Right lobe of liver (tissue), 6 donors: ENCODE results near the gene ADA. TPM values are rescaled to one million over a fixed set of nuclear protein-coding genes. Genes with fewer than 3 reads are reported as not detected.

ENCODE experiments used
- ATAC-seq, 4 donors: fragments of 200-7000 bp; cut with Tn5 transposase; one replicate each; pipeline ENCODE4 v1.9.1; 2020; ENCODE audit warnings: mild to moderate bottlenecking in 4 of 4, moderate library complexity in 4 of 4
- DNase-seq, 3 donors: peaks; one replicate each; pipeline ENCODE4 v3.0.0-alpha.2; 2020
- H3K27ac ChIP-seq, 3 donors: fragments of 200-600 bp; one replicate each; pipeline ENCODE4 v1.8.0; 2022
- H3K27me3 ChIP-seq, 2 donors: fragments of 200-600 bp; one replicate each; pipeline ENCODE4 v1.8.0; 2022
- H3K36me3 ChIP-seq, 4 donors: fragments of 200-600 bp; sonication (generic) in 1 of 4; one replicate each; pipeline versions ENCODE4 v1.5.1 to v1.8.0; 2017 to 2022; ENCODE audit warnings: control low read depth in 1 of 4
- H3K4me1 ChIP-seq, 4 donors: fragments of 200-600 bp; sonication (generic) in 1 of 4; one replicate each; pipeline versions ENCODE4 v1.5.1 to v1.8.0; 2017 to 2022; ENCODE audit warnings: control low read depth in 1 of 4
- H3K4me3 ChIP-seq, 3 donors: fragments of 200-600 bp; one replicate each; pipeline ENCODE4 v1.8.0; 2022
- H3K9me3 ChIP-seq, 4 donors: fragments of 200-600 bp; sonication (generic) in 1 of 4; one replicate each; pipeline versions ENCODE4 v1.5.1 to v1.8.0; 2017 to 2022; ENCODE audit warnings: control low read depth in 1 of 4
- CTCF ChIP-seq, 4 donors: fragments of 200-600 bp in 3 of 4; fragments of 450-650 bp in 1 of 4; IDR thresholded peaks; one replicate each; pipeline versions ENCODE4 v1.5.1 to v1.8.0; 2016 to 2022; ENCODE audit warnings: antibody characterized with exemption in 4 of 4, mild to moderate bottlenecking in 2 of 4
- POLR2A ChIP-seq: fragments of 450-650 bp; IDR thresholded peaks from one replicate; pipeline ENCODE4 v1.6.1; 2017; ENCODE audit warnings: antibody characterized with exemption, mild to moderate bottlenecking
- WGBS: methylation state at CpG from one replicate; pipeline ENCODE4 v1.1.6; 2018; ENCODE audit warnings: low coverage, low lambda C conversion rate; ENCODE audit not compliant: insufficient coverage; ENCODE audit errors: missing lambda C conversion rate; 5-methylcytosine and 5-hydroxymethylcytosine counted together
- intact Hi-C, 2 donors: fragments of 100-400 bp; cut with DNase I; formaldehyde crosslinking; loops; one replicate each; pipeline versions ENCODE4 v1.11.2 to v1.14.1; 2022
- total RNA-seq, 6 experiments: library from RNA; depleted of rRNA in 2 of 6; stranded (reverse); fragments of >200 nt in 2 of 6; fragmentation: NEBNext Ultra II Directional in 3 of 6; extraction: Animal tissue kit (Norgen Biotek cat#: 25700) in 3 of 6; gene quantifications; one replicate each; pipeline versions ENCODE4 v1.1.0 to v1.2.4, GENCODE V29; 2016 to 2023
- donor health status: DM: no; HTN: yes; CAD: no.
- donor health status: DM: no; HTN: no; CAD: no.
- donor health status: DM: no; HTN: no; CAD: no.
- donor health status: DM: no; HTN: yes; CAD: no.
- donor health status: DM: no; HTN: yes; CAD: no.

Gene ADA
- total RNA-seq, 6 experiments from 2014 or later = 2.2 to 8.6 (median 3.7) TPM

GRCh38 chr20:44625361-44625760 lies 26.1 kb downstream of the ADA start:
- no peaks in the 10 kb centered on the region for H3K27me3 ChIP-seq
- DNase-seq (no peak), ATAC-seq (peak in 1 of 4 donors; percentile 7)
- no peaks in the 10 kb centered on the region for H3K9me3 ChIP-seq
- 100% methylated on average over 7 of the region's 8 CpGs for WGBS
- no peak overlapping the region for H3K27ac ChIP-seq
- intact Hi-C loops = no loop called here
- no peaks in the 10 kb centered on the region for H3K4me1 ChIP-seq
- TF ChIP-seq POLR2A (no peak), CTCF (IDR thresholded peaks at IDR 0.05) (no peak)
- no peak overlapping the region for H3K4me3 ChIP-seq
- H3K36me3 ChIP-seq = peaks cover 0 to 2% (median 0%) of the 10 kb centered on the region in 4 donors

DNA sequence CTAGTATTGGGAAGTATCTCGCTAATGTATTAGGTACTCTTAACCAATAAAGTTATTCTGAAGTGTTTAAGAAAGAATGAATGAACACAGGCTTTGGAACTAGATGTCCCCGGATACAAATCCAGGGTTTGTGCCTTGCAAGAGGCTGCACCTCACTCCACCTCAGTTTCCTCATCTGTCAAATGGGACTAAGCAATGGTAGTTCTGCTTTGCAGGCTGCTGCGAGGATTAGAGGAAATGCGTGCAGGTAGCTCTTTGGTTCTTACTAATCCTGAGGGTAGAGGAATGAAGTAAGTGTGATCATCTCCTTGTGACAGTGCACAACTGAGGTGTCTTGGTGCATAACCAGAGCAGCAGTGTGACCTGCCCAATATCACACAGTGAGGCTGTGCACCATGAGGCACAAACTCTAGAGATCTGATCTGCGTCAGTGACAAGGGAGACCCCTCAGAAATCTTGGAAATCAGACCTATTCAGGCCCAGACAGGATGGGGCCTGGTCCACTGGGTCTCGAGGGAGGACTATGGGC lies 26.7 kb downstream of the ADA start:
- peaks cover 0 to 5% (median under 1%) of the 10 kb centered on the region in 4 donors for H3K36me3 ChIP-seq
- no peak for TF ChIP-seq POLR2A
- no peak for TF ChIP-seq CTCF (IDR thresholded peaks at IDR 0.05)

DNA sequence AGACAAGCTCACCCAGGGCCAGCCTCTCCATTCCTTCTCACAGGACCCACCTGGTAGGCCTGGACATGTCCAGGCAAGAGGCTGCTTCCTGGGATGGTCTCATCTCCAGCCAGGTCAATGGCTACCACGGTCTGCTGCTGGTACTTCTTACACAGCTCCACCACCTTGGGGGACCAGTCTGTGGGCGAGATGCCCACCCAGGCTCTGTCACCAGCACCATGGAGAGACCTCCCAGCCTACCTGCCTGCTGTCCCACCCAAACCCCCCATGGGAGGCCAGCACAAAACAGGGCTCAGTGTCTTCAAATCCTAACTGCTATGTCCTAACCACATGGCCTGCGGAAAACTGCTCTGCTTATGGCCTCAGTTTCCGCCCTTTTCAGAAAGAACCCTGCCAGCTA lies 27.3 kb downstream of the ADA start:
- 96% methylated on average over 4 of the region's 4 CpGs for WGBS
- peaks cover 0 to 6% (median under 1%) of the 10 kb centered on the region in 4 donors for H3K36me3 ChIP-seq
- TF ChIP-seq CTCF (IDR thresholded peaks at IDR 0.05) = no peak
- TF ChIP-seq POLR2A = no peak

More for the DNA sequence above, 26.7 kb downstream of the ADA start:
- H3K27ac ChIP-seq = no peak overlapping the region
- H3K4me1 ChIP-seq = no peaks in the 10 kb centered on the region
- intact Hi-C loops = no loop called here
- H3K9me3 ChIP-seq = no peaks in the 10 kb centered on the region
- no peak for ATAC-seq
- no peaks in the 10 kb centered on the region for H3K27me3 ChIP-seq
- 95% methylated on average over 6 of the region's 6 CpGs for WGBS
- DNase-seq = no peak
- no peak overlapping the region for H3K4me3 ChIP-seq

DNA sequence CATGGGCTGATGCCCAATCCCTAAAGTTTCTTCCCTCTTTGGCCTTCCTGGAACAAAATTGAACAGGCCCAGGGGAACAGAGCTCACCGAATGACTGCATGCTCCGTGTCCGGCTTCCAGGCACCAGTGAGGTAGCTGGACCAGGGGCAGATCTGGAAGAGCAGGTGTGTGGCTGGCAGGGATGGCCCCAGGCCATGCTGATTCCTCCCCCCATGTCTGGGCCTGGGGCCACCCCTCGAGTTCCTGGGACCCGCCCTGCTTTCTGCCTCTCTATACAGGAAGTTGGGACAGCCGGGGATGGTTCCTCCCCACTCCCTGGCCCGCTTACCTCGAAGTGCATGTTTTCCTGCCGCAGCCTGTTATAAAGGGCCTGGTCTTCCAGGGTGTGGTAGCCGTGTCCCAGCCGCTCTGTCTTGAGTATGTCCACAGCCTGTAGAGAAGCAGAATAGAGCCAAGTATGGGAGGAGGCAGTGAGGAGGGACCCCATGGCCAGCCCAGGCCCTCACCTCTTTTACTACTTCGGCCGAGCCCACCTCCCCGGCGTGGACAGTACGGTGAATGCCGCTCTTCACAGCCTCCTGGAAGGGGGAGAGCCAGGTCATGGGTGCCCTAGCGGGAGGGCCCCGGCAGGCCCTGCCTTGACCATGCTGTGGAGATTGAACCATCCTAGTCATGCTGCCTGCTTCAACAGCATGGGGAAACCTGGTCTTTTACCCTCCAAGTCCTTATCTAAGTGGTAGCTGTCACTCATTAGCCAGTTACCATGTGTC lies 28.8 kb downstream of the ADA start:
- WGBS = 94% methylated on average over 6 of the region's 19 CpGs
- ATAC-seq = no peak
- H3K27me3 ChIP-seq = no peaks in the 10 kb centered on the region

More for the DNA sequence above, 27.3 kb downstream of the ADA start:
- no peaks in the 10 kb centered on the region for H3K27me3 ChIP-seq
- ATAC-seq = no peak
- no peak for DNase-seq
- H3K27ac ChIP-seq = no peak overlapping the region
- H3K4me3 ChIP-seq = no peak overlapping the region
- H3K4me1 ChIP-seq = no peaks in the 10 kb centered on the region
- H3K9me3 ChIP-seq = no peaks in the 10 kb centered on the region
- intact Hi-C loops = no loop called here

More for the DNA sequence above, 28.8 kb downstream of the ADA start:
- Histone ChIP-seq H3K36me3 (peaks cover 0 to 6% (median under 1%) of the 10 kb centered on the region in 4 donors), H3K27ac (no peak overlapping the region), H3K4me1 (no peaks in the 10 kb centered on the region), H3K4me3 (no peak overlapping the region), H3K9me3 (no peaks in the 10 kb centered on the region)
- intact Hi-C loops = no loop called here
- DNase-seq = no peak
- no peak for TF ChIP-seq CTCF (IDR thresholded peaks at IDR 0.05)
- no peak for TF ChIP-seq POLR2A
